H1 (cell line): ENCODE data around the gene IL17RE. TPM values are rescaled to one million over a fixed set of nuclear protein-coding genes. Genes with fewer than 3 reads are reported as not detected.

Source experiments
- CTCF ChIA-PET: fragments of 300-600 bp; sonication (Branson Sonifier 250); formaldehyde crosslinking; loops from one replicate; lab custom pipeline; 2021; ENCODE audit not compliant: partially characterized antibody; lab: Charles Lee
- POLR2A ChIA-PET: fragments of 300-600 bp; sonication (Branson Sonifier 250); formaldehyde crosslinking; loops from one replicate; lab custom pipeline; 2021; ENCODE audit warnings: inconsistent platforms; ENCODE audit not compliant: partially characterized antibody; lab: Charles Lee
- DNase-seq, 2 experiments: peaks; one replicate each; pipeline versions ENCODE4 v3.0.0 to v3.0.0-alpha.2; 2010 to 2022; ENCODE audit warnings: low spot score in 2 of 2, low read depth in 1 of 2, mixed read lengths in 1 of 2
- FAIRE-seq: peaks from 2 replicates; lab custom pipeline; 2011; peaks lifted over from hg19 to GRCh38; lab: Jason Lieb, UNC
- H2AFZ ChIP-seq: 2 replicates; pipeline ENCODE4 v1.8.1; 2012; ENCODE audit warnings: low read length, inconsistent platforms
- H2AK5ac ChIP-seq: 2 replicates; pipeline ENCODE4 v1.6.1; 2013; ENCODE audit warnings: low read depth, low read length
- H2BK120ac ChIP-seq: replicated peaks from 2 replicates; pipeline ENCODE3; 2013; ENCODE audit warnings: low read depth, low read length, inconsistent platforms
- H2BK12ac ChIP-seq: 2 replicates; pipeline ENCODE4 v1.6.1; 2013; ENCODE audit warnings: low read depth, low read length
- H2BK15ac ChIP-seq: 2 replicates; pipeline ENCODE4 v1.6.1; 2013; ENCODE audit warnings: low read length
- H2BK20ac ChIP-seq: 2 replicates; pipeline ENCODE4 v1.6.1; 2013; ENCODE audit warnings: low read length
- H2BK5ac ChIP-seq: 2 replicates; pipeline ENCODE4 v1.6.1; 2013; ENCODE audit warnings: low read depth, low read length
- H3K14ac ChIP-seq: 2 replicates; pipeline ENCODE4 v1.6.1; 2013; ENCODE audit warnings: inconsistent platforms; ENCODE audit not compliant: insufficient read length
- H3K18ac ChIP-seq: 2 replicates; pipeline ENCODE4 v1.6.1; 2013; ENCODE audit warnings: low read length; ENCODE audit errors: extremely low read depth
- H3K23ac ChIP-seq: 2 replicates; pipeline ENCODE4 v1.6.1; 2013; ENCODE audit warnings: inconsistent platforms; ENCODE audit not compliant: insufficient read length
- H3K23me2 ChIP-seq: 2 replicates; pipeline ENCODE4 v1.6.1; 2013; ENCODE audit warnings: low read depth, low read length
- H3K27ac ChIP-seq: 2 replicates; pipeline ENCODE4 v1.6.1; 2011; ENCODE audit warnings: low read depth, low read length, inconsistent platforms
- H3K27me3 ChIP-seq, 4 experiments: replicated peaks in 1 of 4; 1 replicate in 1 of 4; 2 replicates in 3 of 4; pipeline versions ENCODE4 v1.6.1 to v1.8.1; 2011 to 2013; ENCODE audit warnings: low read length in 3 of 4, mild to moderate bottlenecking in 3 of 4, inconsistent platforms in 2 of 4, mixed read lengths in 2 of 4, moderate library complexity in 1 of 4; ENCODE audit not compliant: control insufficient read depth in 3 of 4, insufficient read depth in 3 of 4; ENCODE audit errors: extremely low read depth in 1 of 4
- H3K36me3 ChIP-seq, 4 experiments: 2 replicates each; pipeline versions ENCODE4 v1.6.1 to v1.8.1; 2011 to 2013; ENCODE audit warnings: mild to moderate bottlenecking in 4 of 4, low read length in 3 of 4, moderate library complexity in 2 of 4, control low read depth in 1 of 4, inconsistent platforms in 1 of 4; ENCODE audit not compliant: insufficient read depth in 4 of 4, control insufficient read depth in 2 of 4
- H3K4ac ChIP-seq: replicated peaks from 2 replicates; pipeline ENCODE3; 2013; ENCODE audit warnings: low read length, low read depth, mixed read lengths, inconsistent platforms; ENCODE audit not compliant: insufficient read length
- H3K4me1 ChIP-seq, 4 experiments: replicated peaks in 1 of 4; 1 replicate in 1 of 4; 2 replicates in 3 of 4; pipeline versions ENCODE4 v1.6.1 to v1.8.1; 2011 to 2013; ENCODE audit warnings: low read length in 3 of 4, inconsistent platforms in 2 of 4, mixed read lengths in 1 of 4; ENCODE audit not compliant: insufficient read depth in 4 of 4, control insufficient read depth in 3 of 4
- H3K4me2 ChIP-seq, 2 experiments: 2 replicates each; pipeline versions ENCODE4 v1.6.1 to v1.8.1; 2011 to 2013; ENCODE audit warnings: low read depth in 2 of 2, low read length in 2 of 2, control low read depth in 1 of 2, inconsistent platforms in 1 of 2, mild to moderate bottlenecking in 1 of 2; ENCODE audit not compliant: insufficient read depth in 1 of 2
- H3K4me3 ChIP-seq, 4 experiments: fragments of 200-600, 300-600 bp in 1 of 4; sonication (generic), shearing (Covaris generic), sonication (Bioruptor Twin) in 1 of 4; 2 replicates each; pipeline versions ENCODE4 v1.5.1 to v1.8.1; 2011 to 2016; ENCODE audit warnings: low read length in 4 of 4, low read depth in 3 of 4, control low read depth in 2 of 4, inconsistent platforms in 2 of 4, mild to moderate bottlenecking in 2 of 4, mixed read lengths in 1 of 4, moderate library complexity in 1 of 4; ENCODE audit not compliant: insufficient read depth in 2 of 4; ENCODE audit errors: extremely low read depth in 1 of 4
- H3K56ac ChIP-seq: replicated peaks from 2 replicates; pipeline ENCODE3; 2013; ENCODE audit warnings: low read depth, mild to moderate bottlenecking, mixed read lengths, low read length, inconsistent platforms; ENCODE audit not compliant: insufficient read length
- H3K79me1 ChIP-seq: 2 replicates; pipeline ENCODE4 v1.6.1; 2013; ENCODE audit warnings: low read depth, low read length, control low read depth
- H3K79me2 ChIP-seq, 2 experiments: 2 replicates each; pipeline versions ENCODE4 v1.6.1 to v1.8.1; 2012 to 2013; ENCODE audit warnings: low read length in 2 of 2, mild to moderate bottlenecking in 2 of 2, inconsistent platforms in 1 of 2; ENCODE audit not compliant: insufficient read depth in 2 of 2, control insufficient read depth in 1 of 2
- H3K9ac ChIP-seq, 4 experiments: replicated peaks in 1 of 4; 1 replicate in 1 of 4; 2 replicates in 3 of 4; pipeline versions ENCODE4 v1.6.1 to v1.8.1; 2011 to 2013; ENCODE audit warnings: low read depth in 3 of 4, low read length in 3 of 4, control low read depth in 2 of 4, mild to moderate bottlenecking in 2 of 4, moderate library complexity in 2 of 4, inconsistent platforms in 1 of 4; ENCODE audit errors: extremely low read depth in 1 of 4
- H3K9me3 ChIP-seq, 2 experiments: 2 replicates each; pipeline versions ENCODE4 v1.6.1 to v1.8.1; 2012 to 2013; ENCODE audit warnings: mild to moderate bottlenecking in 2 of 2, moderate library complexity in 2 of 2, control low read depth in 1 of 2, inconsistent platforms in 1 of 2, low read depth in 1 of 2, low read length in 1 of 2, mixed read lengths in 1 of 2; ENCODE audit not compliant: insufficient read depth in 2 of 2
- H4K20me1 ChIP-seq, 2 experiments: replicated peaks in 1 of 2; 2 replicates each; pipeline versions ENCODE3 to v1.8.1; 2011 to 2013; ENCODE audit warnings: inconsistent platforms in 2 of 2, low read length in 2 of 2, mild to moderate bottlenecking in 1 of 2; ENCODE audit not compliant: insufficient read depth in 2 of 2, control insufficient read depth in 1 of 2
- H4K5ac ChIP-seq: 2 replicates; pipeline ENCODE4 v1.6.1; 2013; ENCODE audit warnings: low read length, low read depth, mixed read lengths, inconsistent platforms; ENCODE audit not compliant: insufficient read length
- H4K8ac ChIP-seq: 2 replicates; pipeline ENCODE4 v1.8.0; 2013; ENCODE audit warnings: mild to moderate bottlenecking, moderate library complexity, low read length, inconsistent platforms; ENCODE audit not compliant: insufficient read depth; ENCODE audit errors: extremely low read depth
- H4K91ac ChIP-seq: replicated peaks from 2 replicates; pipeline ENCODE3; 2013; ENCODE audit warnings: low read length, mixed read lengths, inconsistent platforms; ENCODE audit not compliant: insufficient read length
- BACH1 ChIP-seq: IDR thresholded peaks from 2 replicates; pipeline ENCODE4 v1.6.1; 2012; ENCODE audit warnings: low read length, improper control_type of control experiment
- CTBP2 ChIP-seq: IDR thresholded peaks from 2 replicates; pipeline ENCODE4 v1.7.0; 2011; ENCODE audit warnings: borderline replicate concordance, mild to moderate bottlenecking, moderate library complexity, mixed read lengths, low read length; ENCODE audit not compliant: insufficient read depth, insufficient read length
- EZH2 ChIP-seq: fragments of 200-600 bp; sonication (generic); IDR thresholded peaks from 2 replicates; pipeline ENCODE4 v1.7.1; 2012; ENCODE audit warnings: low read depth, mild to moderate bottlenecking, moderate library complexity, low read length, inconsistent platforms; ENCODE audit not compliant: severe bottlenecking
- SIRT6 ChIP-seq: IDR thresholded peaks from one replicate; pipeline ENCODE4 v1.7.1; 2012; ENCODE audit warnings: low read length, inconsistent platforms
- SP1 ChIP-seq: IDR thresholded peaks from 2 replicates; pipeline ENCODE4 v1.6.1; 2011; ENCODE audit warnings: low read depth, low read length
- TCF12 ChIP-seq: IDR thresholded peaks from 2 replicates; pipeline ENCODE4 v1.6.1; 2011; ENCODE audit warnings: low read depth, mild to moderate bottlenecking, low read length
- WGBS, 2 experiments: shearing (Covaris generic) in 1 of 2; methylation state at CpG; one replicate each; pipeline versions ENCODE4 v1.1.6 to v1.1.7; 2013 to 2015; ENCODE audit warnings: low lambda C conversion rate in 2 of 2, mixed read lengths in 2 of 2, inconsistent platforms in 1 of 2, low coverage in 1 of 2, missing lambda C conversion rate in 1 of 2; ENCODE audit not compliant: insufficient replicate concordance in 2 of 2, insufficient coverage in 1 of 2, insufficient read length in 1 of 2; ENCODE audit errors: extremely low coverage in 1 of 2, missing lambda C conversion rate in 1 of 2; 5-methylcytosine and 5-hydroxymethylcytosine counted together
- polyA plus RNA-seq, 7 experiments: library from polyadenylated mRNA; depleted of rRNA in 3 of 7; stranded (reverse) in 5 of 7; unstranded in 2 of 7; fragments of >200 nt in 5 of 7; fragments of 200-250 nt in 2 of 7; gene quantifications; 1 replicate in 5 of 7; 2 replicates in 1 of 7; 4 replicates in 1 of 7; pipeline versions ENCODE4 v1.2.1 to v1.2.3, GENCODE V29; 2011 to 2013; ENCODE audit warnings: missing spikeins in 2 of 7, mixed read lengths in 2 of 7
- total RNA-seq: library from RNA; stranded (reverse); fragmentation: NEBNext Ultra II Directional; extraction: Animal tissue kit (Norgen Biotek cat#: 25700); gene quantifications from 2 replicates; pipeline ENCODE4 v1.2.1, GENCODE V29; 2021
- TF ChIP-seq, protein P1 (sequence below): IDR thresholded peaks from 2 replicates; pipeline ENCODE4 v1.6.1; 2011; ENCODE audit warnings: low read depth, mild to moderate bottlenecking, low read length; ENCODE audit not compliant: insufficient read depth

Gene IL17RE
- total and polyA plus RNA-seq, 2 of the 8 experiments (the other 6 are each of a cell fraction or from before 2014, with no cell fraction given) = 3.4 to 4.9 TPM

GRCh38 chr3:9888540-9888939, 14.1 kb upstream of the IL17RE start:
- Histone ChIP-seq H3K4ac (no peak overlapping the region), H4K5ac (no peak overlapping the region), H3K56ac (no peak overlapping the region), H3K18ac (no peak overlapping the region), H3K36me3 (peaks cover 7 to 14% (median 9%) of the 10 kb centered on the region in 4 experiments; a peak in 7 of 8 replicates), H3K23ac (no peak overlapping the region), H3K4me1 (peaks cover 0 to 2% (median 0%) of the 10 kb centered on the region in 4 experiments; a peak in 1 of 7 replicates), H4K8ac (no peak overlapping the region), H4K91ac (no peak overlapping the region), H4K20me1 (peaks cover 1 to 4% of the 10 kb centered on the region in 2 experiments), H3K23me2 (0 out of 2 replicates have a peak, but pooled peaks cover 2% of the 10 kb centered on the region), H3K79me2 (peaks cover 0 to 19% of the 10 kb centered on the region in 2 experiments; a peak in 2 of 4 replicates), H3K27ac (no peak overlapping the region)
- CTCF ChIA-PET = interaction anchor here (0.9 to 2.1 kb wide), 3 partner anchors 12 to 58 kb away, joined by 3 to 10 read pairs (median 3); no protein-coding TSS in a partner anchor
- whole genome bisulfite sequencing, 2 experiments = 100% methylated on average over 3 of the region's 3 CpGs; no CpG with 5 or more reads in 1 of the 2 experiments
- no peak for FAIRE-seq
- TF ChIP-seq SP1 (no peak), SIRT6 (no peak), TCF12 (no peak), EZH2 (no peak), BACH1 (no peak), CTBP2 (no peak)
- TF ChIP-seq, protein P1, sequence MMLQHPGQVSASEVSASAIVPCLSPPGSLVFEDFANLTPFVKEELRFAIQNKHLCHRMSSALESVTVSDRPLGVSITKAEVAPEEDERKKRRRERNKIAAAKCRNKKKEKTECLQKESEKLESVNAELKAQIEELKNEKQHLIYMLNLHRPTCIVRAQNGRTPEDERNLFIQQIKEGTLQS = no peak
- TF ChIP-seq, all 59 proteins: peak for 0
- POLR2A ChIA-PET = interaction anchor here (1.7 to 1.8 kb wide), 2 partner anchors 12 to 13 kb away, joined by 4 to 5 read pairs; partner anchors contain the start of gene IL17RE
- Histone ChIP-seq H2BK15ac (no peak overlapping the region), H3K27me3 (no peaks in the 10 kb centered on the region), H3K9me3 (no peaks in the 10 kb centered on the region), H2AFZ (no peak overlapping the region), H2BK120ac (no peak overlapping the region), H2BK20ac (no peak overlapping the region), H3K4me2 (no peak overlapping the region), H2BK5ac (no peak overlapping the region), H2BK12ac (no peak overlapping the region), H3K79me1 (no peaks in the 10 kb centered on the region), H2AK5ac (no peak overlapping the region), H3K9ac (no peak overlapping the region), H3K4me3 (no peak overlapping the region), H3K14ac (no peak overlapping the region)
- no peak for DNase-seq
